Measurements from ENCODE around the gene GNAO1.

Gene GNAO1

GRCh38 chr16:56300242-56300623 is 108.9 kb downstream of the GNAO1 start:
- H3K4me1 Mint-ChIP-seq: no peaks in the 10 kb centered on the region
- H3K27me3 Mint-ChIP-seq: peaks cover 61% of the 10 kb centered on the region
- H3K27ac Mint-ChIP-seq: no peak overlapping the region
- H3K4me3 Mint-ChIP-seq: no peak overlapping the region
- no peak for DNase-seq
- CTCF ChIA-PET: interaction anchor here (0.7 kb wide), 1 partner anchor 355 kb away, joined by 4 read pairs; no protein-coding TSS in a partner anchor
- no peaks in the 10 kb centered on the region for H3K36me3 Mint-ChIP-seq
- H3K9me3 Mint-ChIP-seq: no peaks in the 10 kb centered on the region

DNA sequence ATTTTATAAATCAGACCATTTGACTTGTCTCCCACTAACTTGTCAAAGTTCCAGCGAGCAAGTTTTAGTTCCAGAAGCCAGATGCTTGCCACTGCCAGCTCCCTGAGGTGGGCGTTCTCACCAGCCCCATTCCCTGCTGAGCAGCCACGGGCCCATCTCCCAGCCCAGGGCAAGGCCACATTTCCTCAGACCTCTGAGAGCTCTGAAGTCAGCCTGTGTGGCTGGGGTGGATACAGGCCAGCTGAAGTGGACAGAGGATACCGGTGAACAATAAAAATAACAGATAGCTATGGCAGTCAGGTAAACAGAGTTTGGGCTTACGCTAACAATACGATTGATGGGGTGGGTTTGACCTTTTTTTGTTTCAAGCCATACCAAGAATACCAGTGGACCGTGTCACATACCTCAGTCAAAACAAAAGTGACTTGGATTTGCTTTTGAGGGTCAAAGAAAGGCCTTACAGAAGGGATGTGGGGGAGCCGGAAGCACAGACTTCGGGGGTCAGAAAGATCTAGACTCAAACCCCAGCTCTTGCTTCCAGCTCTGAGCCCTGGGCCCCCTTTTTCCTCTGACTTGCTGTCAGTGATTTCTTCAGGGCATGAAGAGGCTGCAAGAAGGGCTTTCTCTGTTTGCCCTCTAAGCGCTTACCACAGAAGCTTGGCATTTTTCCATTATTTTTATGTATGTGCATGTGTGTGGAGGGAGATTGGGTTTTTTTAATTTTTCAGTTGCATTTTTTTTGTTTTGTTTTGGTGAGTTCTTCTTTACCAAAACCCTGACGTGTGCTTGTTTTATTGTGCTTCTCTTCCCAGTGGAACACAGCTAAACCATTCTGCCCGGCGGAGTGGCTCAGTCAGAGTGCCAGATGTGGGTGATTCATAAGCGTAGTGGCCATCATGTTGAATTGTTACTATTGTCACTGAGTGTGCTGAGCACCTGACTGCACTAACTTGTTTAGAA is 109.9 kb downstream of the GNAO1 start:
- peaks cover 61% of the 10 kb centered on the region for H3K27me3 Mint-ChIP-seq
- no peaks in the 10 kb centered on the region for H3K36me3 Mint-ChIP-seq
- no peaks in the 10 kb centered on the region for H3K9me3 Mint-ChIP-seq
- H3K27ac Mint-ChIP-seq: no peak overlapping the region
- no peak overlapping the region for H3K4me3 Mint-ChIP-seq
- CTCF ChIA-PET: no interaction called here
- DNase-seq: no peak
- no peaks in the 10 kb centered on the region for H3K4me1 Mint-ChIP-seq

DNA sequence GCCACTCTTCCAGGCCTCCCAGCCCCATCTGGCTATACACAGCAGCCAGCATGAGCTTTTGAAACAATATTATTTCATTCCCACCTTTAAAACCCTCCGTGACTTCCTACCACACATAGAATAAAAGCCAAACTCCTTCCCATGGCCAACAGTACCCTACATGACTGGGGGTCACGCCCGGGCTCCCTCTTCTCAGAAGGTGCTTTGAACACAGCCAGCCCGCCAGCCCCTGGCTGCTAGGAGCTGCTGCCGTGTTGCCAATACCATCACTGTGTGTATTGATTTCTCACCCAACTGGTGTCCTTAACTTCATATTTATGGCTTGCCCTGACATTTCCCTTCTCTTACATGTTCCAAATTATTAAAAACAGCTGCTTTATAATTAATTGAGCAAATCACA is 111.2 kb downstream of the GNAO1 start:
- CTCF ChIA-PET: interaction anchor here (1.2 kb wide), 1 partner anchor 15 kb away, joined by 3 read pairs; no protein-coding TSS in a partner anchor

DNA sequence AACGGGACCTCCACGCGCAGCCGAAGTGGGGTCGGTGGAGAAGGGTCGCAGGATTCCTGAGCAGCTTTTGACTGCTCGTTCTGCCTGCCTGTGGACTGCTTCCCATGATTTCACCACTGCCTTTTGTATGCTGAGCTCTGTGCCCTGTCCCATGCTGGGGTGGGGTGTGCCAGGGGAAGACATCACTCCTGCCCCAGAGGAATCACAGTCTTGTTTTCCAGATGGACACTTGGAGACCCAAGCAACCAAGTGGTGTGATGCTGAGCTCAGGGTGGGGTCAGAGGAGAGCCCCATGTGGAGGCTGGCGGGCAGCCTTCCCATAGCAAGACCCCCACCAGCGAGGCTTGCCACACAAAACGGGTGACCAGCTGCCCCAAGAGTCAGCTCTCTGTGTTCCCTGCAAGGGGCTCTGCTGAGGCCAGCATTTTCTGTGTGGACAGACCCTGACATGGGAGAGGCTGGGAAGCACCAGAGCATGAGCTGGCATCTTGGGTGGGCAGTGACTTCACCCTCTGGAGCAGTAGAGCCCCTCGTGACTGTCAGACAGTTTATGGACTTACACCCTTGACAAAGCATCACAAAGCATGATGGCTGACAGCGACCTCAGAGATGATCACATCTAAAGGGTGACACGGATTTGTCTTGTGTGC is 111.9 kb downstream of the GNAO1 start:
- Mint-ChIP-seq H3K4me1 (no peaks in the 10 kb centered on the region), H3K9me3 (no peaks in the 10 kb centered on the region), H3K4me3 (no peak overlapping the region), H3K27me3 (peaks cover 58% of the 10 kb centered on the region), H3K36me3 (no peaks in the 10 kb centered on the region), H3K27ac (no peak overlapping the region)
- no peak for DNase-seq
- CTCF ChIA-PET: interaction anchor here (0.5 to 2.3 kb wide), 3 partner anchors 15 to 75 kb away, joined by 3 to 6 read pairs (median 3); no protein-coding TSS in a partner anchor

More for the DNA sequence above, 111.2 kb downstream of the GNAO1 start:
- peaks cover 60% of the 10 kb centered on the region for H3K27me3 Mint-ChIP-seq
- no peaks in the 10 kb centered on the region for H3K9me3 Mint-ChIP-seq
- H3K4me3 Mint-ChIP-seq: no peak overlapping the region
- H3K4me1 Mint-ChIP-seq: no peaks in the 10 kb centered on the region
- DNase-seq: no peak
- no peaks in the 10 kb centered on the region for H3K36me3 Mint-ChIP-seq
- no peak overlapping the region for H3K27ac Mint-ChIP-seq

DNA sequence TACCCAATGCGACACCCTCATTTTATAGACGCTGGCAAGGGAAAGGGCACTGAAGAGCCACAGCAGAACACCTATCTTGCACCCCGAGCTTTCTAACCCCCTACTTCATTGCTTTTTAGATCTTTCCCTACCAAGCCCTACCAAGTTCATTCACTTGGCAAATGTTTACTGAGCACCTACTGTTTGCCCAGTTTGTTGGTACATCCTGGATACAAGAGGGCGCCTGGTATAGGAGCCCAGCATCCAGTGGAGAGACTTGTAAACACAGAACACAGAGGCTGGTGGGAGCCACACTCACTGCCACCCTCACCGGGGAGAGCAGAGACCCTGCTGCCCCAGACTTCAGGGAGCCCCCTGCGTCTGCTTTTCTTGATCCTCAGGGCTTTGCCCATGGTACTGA is 112.6 kb downstream of the GNAO1 start:
- no peaks in the 10 kb centered on the region for H3K9me3 Mint-ChIP-seq
- no peak for DNase-seq
- H3K27me3 Mint-ChIP-seq: peaks cover 64% of the 10 kb centered on the region
- no peak overlapping the region for H3K4me3 Mint-ChIP-seq
- no peaks in the 10 kb centered on the region for H3K4me1 Mint-ChIP-seq
- H3K36me3 Mint-ChIP-seq: no peaks in the 10 kb centered on the region
- CTCF ChIA-PET: interaction anchor here (0.5 to 2.3 kb wide), 2 partner anchors 14 to 75 kb away, joined by 3 to 6 read pairs; no protein-coding TSS in a partner anchor
- H3K27ac Mint-ChIP-seq: no peak overlapping the region

- CTCF ChIA-PET: no interaction called here
- H3K27me3 Mint-ChIP-seq: peaks cover 54% of the 10 kb centered on the region
- DNase-seq: no peak
- no peak overlapping the region for H3K27ac Mint-ChIP-seq
- H3K36me3 Mint-ChIP-seq: no peaks in the 10 kb centered on the region
- no peak overlapping the region for H3K4me3 Mint-ChIP-seq
- no peaks in the 10 kb centered on the region for H3K4me1 Mint-ChIP-seq
- no peaks in the 10 kb centered on the region for H3K9me3 Mint-ChIP-seq
These were observed 114.8 kb downstream of the GNAO1 start for GRCh38 chr16:56305956-56306565.

DNA sequence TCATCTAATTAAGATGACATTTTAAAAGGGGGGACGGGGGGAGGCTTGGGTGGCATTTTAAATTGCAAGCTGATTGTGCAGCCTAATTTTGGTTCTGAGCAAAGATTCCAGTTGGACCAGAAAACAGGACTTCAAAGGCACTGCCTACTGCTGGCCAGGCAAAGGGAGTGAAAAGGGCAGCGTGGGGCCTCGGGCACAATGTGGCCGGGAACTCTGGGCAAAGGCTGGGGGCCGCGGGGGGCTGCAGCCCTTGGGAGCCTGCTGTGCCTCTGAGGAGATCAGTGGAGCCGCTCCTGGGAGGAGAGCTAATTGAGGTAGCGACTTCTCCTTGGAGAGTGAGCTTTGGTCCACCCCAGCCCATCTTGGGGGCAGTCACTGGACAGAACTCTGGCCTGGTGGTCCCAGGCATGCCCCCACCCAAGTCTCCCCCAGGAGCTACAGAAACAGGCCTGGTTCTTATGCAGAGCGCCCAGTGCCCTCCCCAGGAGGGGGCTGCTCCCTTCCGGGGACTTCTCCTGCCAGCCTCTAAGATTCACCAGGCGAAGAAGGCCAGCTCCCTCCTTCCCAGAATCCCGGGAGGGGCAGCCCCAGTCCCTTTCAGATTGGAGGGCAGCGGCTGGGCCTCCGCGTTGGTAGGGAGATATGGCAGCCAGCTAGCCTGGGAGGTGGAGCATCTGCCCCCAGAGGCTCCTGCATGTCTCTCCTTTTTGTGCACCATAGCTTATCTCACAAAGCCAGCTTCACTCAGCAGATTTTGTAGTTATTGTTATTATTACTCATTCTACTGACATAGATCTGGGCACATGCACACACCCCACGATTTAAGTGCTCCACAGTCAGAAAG is 115.6 kb downstream of the GNAO1 start:
- Mint-ChIP-seq H3K9me3 (no peaks in the 10 kb centered on the region), H3K27me3 (peaks cover 50% of the 10 kb centered on the region), H3K4me1 (no peaks in the 10 kb centered on the region), H3K27ac (no peak overlapping the region), H3K36me3 (no peaks in the 10 kb centered on the region), H3K4me3 (no peak overlapping the region)
- no peak for DNase-seq
- CTCF ChIA-PET: interaction anchor here (1.7 kb wide), 1 partner anchor 12 kb away, joined by 8 read pairs; no protein-coding TSS in a partner anchor

DNA sequence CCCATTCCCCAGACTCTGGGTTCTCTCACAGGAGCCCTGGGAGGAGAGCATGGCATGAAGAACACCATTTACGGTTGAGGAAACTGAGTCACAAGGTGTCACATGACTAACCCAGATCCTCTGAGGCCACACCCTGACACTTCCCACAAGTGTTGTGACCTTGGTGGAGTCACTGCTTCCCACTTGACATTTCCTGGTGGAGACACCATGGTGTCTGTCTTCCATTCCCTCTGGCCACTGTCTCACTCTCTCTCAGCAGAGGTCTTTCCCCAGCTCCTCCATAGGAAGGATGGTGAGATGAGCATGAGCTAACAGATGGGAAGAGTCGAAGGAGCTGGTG is 116.2 kb downstream of the GNAO1 start:
- Mint-ChIP-seq H3K27ac (no peak overlapping the region), H3K27me3 (peaks cover 44% of the 10 kb centered on the region), H3K4me3 (no peak overlapping the region), H3K4me1 (no peaks in the 10 kb centered on the region), H3K36me3 (no peaks in the 10 kb centered on the region), H3K9me3 (no peaks in the 10 kb centered on the region)
- CTCF ChIA-PET: interaction anchor here (1.7 kb wide), 1 partner anchor 11 kb away, joined by 8 read pairs; no protein-coding TSS in a partner anchor
- DNase-seq: no peak

GRCh38 chr16:56309008-56309407 is 117.7 kb downstream of the GNAO1 start:
- Mint-ChIP-seq H3K4me3 (no peak overlapping the region), H3K27ac (no peak overlapping the region), H3K27me3 (peaks cover 39% of the 10 kb centered on the region), H3K4me1 (no peaks in the 10 kb centered on the region), H3K36me3 (no peaks in the 10 kb centered on the region), H3K9me3 (no peaks in the 10 kb centered on the region)
- no peak for DNase-seq
- CTCF ChIA-PET: interaction anchor here (0.8 to 1.4 kb wide), 2 partner anchors 9 to 106 kb away, joined by 3 to 4 read pairs; no protein-coding TSS in a partner anchor

- Mint-ChIP-seq H3K4me1 (no peaks in the 10 kb centered on the region), H3K36me3 (no peaks in the 10 kb centered on the region), H3K4me3 (no peak overlapping the region), H3K27ac (no peak overlapping the region), H3K9me3 (no peaks in the 10 kb centered on the region), H3K27me3 (peaks cover 34% of the 10 kb centered on the region)
- DNase-seq: no peak
- CTCF ChIA-PET: interaction anchor here (1.1 kb wide), 1 partner anchor 846 kb away, joined by 3 read pairs; no protein-coding TSS in a partner anchor
These were observed 119.4 kb downstream of the GNAO1 start for GRCh38 chr16:56310690-56311089.

GRCh38 chr16:56311208-56312027 is 120.1 kb downstream of the GNAO1 start:
- peaks cover 32% of the 10 kb centered on the region for H3K27me3 Mint-ChIP-seq
- H3K9me3 Mint-ChIP-seq: no peaks in the 10 kb centered on the region
- H3K4me1 Mint-ChIP-seq: no peaks in the 10 kb centered on the region
- no peak overlapping the region for H3K27ac Mint-ChIP-seq
- CTCF ChIA-PET: interaction anchor here (0.9 to 1.1 kb wide), 2 partner anchors 45 to 847 kb away, joined by 3 read pairs; no protein-coding TSS in a partner anchor
- no peak overlapping the region for H3K4me3 Mint-ChIP-seq
- DNase-seq: no peak
- H3K36me3 Mint-ChIP-seq: no peaks in the 10 kb centered on the region

DNA sequence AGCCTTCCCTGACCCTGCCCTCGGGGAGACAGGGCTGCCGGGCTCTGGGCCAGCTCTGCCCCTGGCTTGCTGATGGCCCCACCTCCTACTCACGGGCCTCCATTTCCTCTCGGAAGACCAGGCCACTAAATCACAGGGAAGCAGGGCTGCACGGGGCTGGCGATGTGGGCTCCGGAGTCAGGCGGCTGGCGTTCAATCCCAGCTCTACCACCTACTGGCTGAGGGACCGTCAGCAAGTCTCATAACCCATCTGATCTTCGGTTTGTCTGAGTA is 120.7 kb downstream of the GNAO1 start:
- H3K27ac Mint-ChIP-seq: no peak overlapping the region
- no peak overlapping the region for H3K4me3 Mint-ChIP-seq
- H3K36me3 Mint-ChIP-seq: no peaks in the 10 kb centered on the region
- no peaks in the 10 kb centered on the region for H3K4me1 Mint-ChIP-seq
- CTCF ChIA-PET: interaction anchor here (0.9 kb wide), 1 partner anchor 45 kb away, joined by 3 read pairs; no protein-coding TSS in a partner anchor
- H3K27me3 Mint-ChIP-seq: peaks cover 33% of the 10 kb centered on the region
- no peaks in the 10 kb centered on the region for H3K9me3 Mint-ChIP-seq
- DNase-seq: no peak

- H3K4me3 Mint-ChIP-seq: no peak overlapping the region
- H3K9me3 Mint-ChIP-seq: no peaks in the 10 kb centered on the region
- no peak for DNase-seq
- peaks cover 33% of the 10 kb centered on the region for H3K27me3 Mint-ChIP-seq
- H3K36me3 Mint-ChIP-seq: no peaks in the 10 kb centered on the region
- H3K4me1 Mint-ChIP-seq: peaks cover 2% of the 10 kb centered on the region
- CTCF ChIA-PET: interaction anchor here (0.9 kb wide), 1 partner anchor 44 kb away, joined by 3 read pairs; no protein-coding TSS in a partner anchor
- H3K27ac Mint-ChIP-seq: no peak overlapping the region
These were observed 121.3 kb downstream of the GNAO1 start for GRCh38 chr16:56312556-56312955.
